Measurements from ENCODE around the gene WDR64. TPM values are rescaled to one million over a fixed set of nuclear protein-coding genes. Genes with fewer than 3 reads are reported as not detected.

Gene WDR64
- total RNA-seq, 1 experiment from 2014 or later: not detected

- POLR2A ChIA-PET: no interaction called here
- no peak for TF ChIP-seq CTCF (IDR thresholded peaks at IDR 0.05; ENCODE audit: insufficient read depth in 1 of 2, low read depth in 1 of 2, low read length in 1 of 2, severe bottlenecking in 1 of 2, unreplicated experiment in 1 of 2)
- no peak overlapping the region for H3K27ac Mint-ChIP-seq (ENCODE audit: unreplicated experiment)
- CTCF ChIA-PET: no interaction called here
- H3K9me3 Mint-ChIP-seq (ENCODE audit: unreplicated experiment): no peaks in the 10 kb centered on the region
- H3K27me3 Mint-ChIP-seq (ENCODE audit: insufficient read depth, unreplicated experiment): peaks cover 5% of the 10 kb centered on the region
- no peak overlapping the region for H3K4me3 ChIP-seq (ENCODE audit: low read depth, low read length)
- no peaks in the 10 kb centered on the region for H3K36me3 ChIP-seq (ENCODE audit: control insufficient read depth, insufficient read depth, low read length)
- intact Hi-C loops (cut with micrococcal nuclease; ENCODE audit: unreplicated experiment): no loop called here
- H3K9me3 ChIP-seq: no peaks in the 10 kb centered on the region
- no peaks in the 10 kb centered on the region for H3K4me1 Mint-ChIP-seq (ENCODE audit: low read depth, unreplicated experiment)
- no peaks in the 10 kb centered on the region for H3K36me3 Mint-ChIP-seq (ENCODE audit: insufficient read depth, unreplicated experiment)
- no peaks in the 10 kb centered on the region for H3K4me1 ChIP-seq
- no peak overlapping the region for H3K4me3 Mint-ChIP-seq (ENCODE audit: unreplicated experiment)
- no TSS peak for BruUV-seq (replicated peaks)
- no peak for DNase-seq
- no peaks in the 10 kb centered on the region for H3K27me3 ChIP-seq (replicated peaks; ENCODE audit: control insufficient read depth, insufficient read depth, low read length)
These were observed 137.0 kb downstream of the WDR64 start for GRCh38 chr1:241789061-241789460.

- no peaks in the 10 kb centered on the region for H3K36me3 ChIP-seq (ENCODE audit: control insufficient read depth, insufficient read depth, low read length)
- H3K9me3 Mint-ChIP-seq (ENCODE audit: unreplicated experiment): no peaks in the 10 kb centered on the region
- H3K4me1 Mint-ChIP-seq (ENCODE audit: low read depth, unreplicated experiment): no peaks in the 10 kb centered on the region
- H3K27me3 Mint-ChIP-seq (ENCODE audit: insufficient read depth, unreplicated experiment): peaks cover 3% of the 10 kb centered on the region
- no peak overlapping the region for H3K4me3 ChIP-seq (ENCODE audit: low read depth, low read length)
- no peaks in the 10 kb centered on the region for H3K36me3 Mint-ChIP-seq (ENCODE audit: insufficient read depth, unreplicated experiment)
- TF ChIP-seq CTCF (IDR thresholded peaks at IDR 0.05; ENCODE audit: insufficient read depth in 1 of 2, low read depth in 1 of 2, low read length in 1 of 2, severe bottlenecking in 1 of 2, unreplicated experiment in 1 of 2): no peak
- DNase-seq: no peak
- CTCF ChIA-PET: no interaction called here
- H3K4me3 Mint-ChIP-seq (ENCODE audit: unreplicated experiment): no peak overlapping the region
- no peaks in the 10 kb centered on the region for H3K27me3 ChIP-seq (replicated peaks; ENCODE audit: control insufficient read depth, insufficient read depth, low read length)
- no peaks in the 10 kb centered on the region for H3K4me1 ChIP-seq
- intact Hi-C loops (cut with micrococcal nuclease; ENCODE audit: unreplicated experiment): no loop called here
- no peaks in the 10 kb centered on the region; the same call in 1 of the 2 replicates for H3K9me3 ChIP-seq
- H3K27ac Mint-ChIP-seq (ENCODE audit: unreplicated experiment): no peak overlapping the region
- no TSS peak for BruUV-seq (replicated peaks)
- POLR2A ChIA-PET: no interaction called here
These were observed 147.3 kb downstream of the WDR64 start for GRCh38 chr1:241799416-241799815.

GRCh38 chr1:241800640-241801039 is 148.6 kb downstream of the WDR64 start:
- no TSS peak for BruUV-seq (replicated peaks)
- no peaks in the 10 kb centered on the region for H3K36me3 ChIP-seq (ENCODE audit: control insufficient read depth, insufficient read depth, low read length)
- Mint-ChIP-seq H3K4me1 (ENCODE audit: low read depth, unreplicated experiment) (no peaks in the 10 kb centered on the region), H3K4me3 (ENCODE audit: unreplicated experiment) (no peak overlapping the region), H3K9me3 (ENCODE audit: unreplicated experiment) (no peaks in the 10 kb centered on the region), H3K27ac (ENCODE audit: unreplicated experiment) (no peak overlapping the region), H3K27me3 (ENCODE audit: insufficient read depth, unreplicated experiment) (peaks cover 3% of the 10 kb centered on the region), H3K36me3 (ENCODE audit: insufficient read depth, unreplicated experiment) (no peaks in the 10 kb centered on the region)
- no peak overlapping the region for H3K4me3 ChIP-seq (ENCODE audit: low read depth, low read length)
- H3K4me1 ChIP-seq: no peaks in the 10 kb centered on the region
- no peak for TF ChIP-seq CTCF (IDR thresholded peaks at IDR 0.05; ENCODE audit: insufficient read depth in 1 of 2, low read depth in 1 of 2, low read length in 1 of 2, severe bottlenecking in 1 of 2, unreplicated experiment in 1 of 2)
- ChIA-PET CTCF (no interaction called here), POLR2A (no interaction called here)
- H3K9me3 ChIP-seq: no peaks in the 10 kb centered on the region; the same call in 1 of the 2 replicates
- H3K27me3 ChIP-seq (replicated peaks; ENCODE audit: control insufficient read depth, insufficient read depth, low read length): no peaks in the 10 kb centered on the region
- intact Hi-C loops (cut with micrococcal nuclease; ENCODE audit: unreplicated experiment): no loop called here
- DNase-seq: no peak

Data from Caco-2 (cell line).